ENCODE measurements around the gene EPHA5. TPM values are rescaled to one million over a fixed set of nuclear protein-coding genes. Genes with fewer than 3 reads are reported as not detected.

Gene EPHA5
- total RNA-seq, 1 donor from 2014 or later = 0.20 TPM

- H3K27ac ChIP-seq = no peak overlapping the region
- intact Hi-C loops (cut with DNase I) = no loop called here
- H3K9me3 ChIP-seq = no peaks in the 10 kb centered on the region
- DNase-seq = no peak
- TF ChIP-seq, protein P1, sequence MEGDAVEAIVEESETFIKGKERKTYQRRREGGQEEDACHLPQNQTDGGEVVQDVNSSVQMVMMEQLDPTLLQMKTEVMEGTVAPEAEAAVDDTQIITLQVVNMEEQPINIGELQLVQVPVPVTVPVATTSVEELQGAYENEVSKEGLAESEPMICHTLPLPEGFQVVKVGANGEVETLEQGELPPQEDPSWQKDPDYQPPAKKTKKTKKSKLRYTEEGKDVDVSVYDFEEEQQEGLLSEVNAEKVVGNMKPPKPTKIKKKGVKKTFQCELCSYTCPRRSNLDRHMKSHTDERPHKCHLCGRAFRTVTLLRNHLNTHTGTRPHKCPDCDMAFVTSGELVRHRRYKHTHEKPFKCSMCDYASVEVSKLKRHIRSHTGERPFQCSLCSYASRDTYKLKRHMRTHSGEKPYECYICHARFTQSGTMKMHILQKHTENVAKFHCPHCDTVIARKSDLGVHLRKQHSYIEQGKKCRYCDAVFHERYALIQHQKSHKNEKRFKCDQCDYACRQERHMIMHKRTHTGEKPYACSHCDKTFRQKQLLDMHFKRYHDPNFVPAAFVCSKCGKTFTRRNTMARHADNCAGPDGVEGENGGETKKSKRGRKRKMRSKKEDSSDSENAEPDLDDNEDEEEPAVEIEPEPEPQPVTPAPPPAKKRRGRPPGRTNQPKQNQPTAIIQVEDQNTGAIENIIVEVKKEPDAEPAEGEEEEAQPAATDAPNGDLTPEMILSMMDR (IDR thresholded peaks at IDR 0.05) = no peak
- no peak for ATAC-seq
- H3K4me1 ChIP-seq = no peaks in the 10 kb centered on the region
- no peaks in the 10 kb centered on the region for H3K27me3 ChIP-seq
- no peaks in the 10 kb centered on the region for H3K36me3 ChIP-seq
- H3K4me3 ChIP-seq = no peak overlapping the region
Measured at GRCh38 chr4:65521666-65522065, 148.6 kb downstream of the EPHA5 start.

- intact Hi-C loops (cut with DNase I) = no loop called here
- H3K27ac ChIP-seq = no peak overlapping the region
- TF ChIP-seq, protein P1 (IDR thresholded peaks at IDR 0.05) = no peak
- ATAC-seq = no peak
- H3K4me3 ChIP-seq = no peak overlapping the region
- H3K4me1 ChIP-seq = no peaks in the 10 kb centered on the region
- no peaks in the 10 kb centered on the region for H3K9me3 ChIP-seq
- no peaks in the 10 kb centered on the region for H3K36me3 ChIP-seq
- H3K27me3 ChIP-seq = no peaks in the 10 kb centered on the region
- DNase-seq = no peak
Measured at GRCh38 chr4:65515646-65516045, 154.6 kb downstream of the EPHA5 start.

GRCh38 chr4:65510976-65511375, 159.3 kb downstream of the EPHA5 start:
- no peak overlapping the region for H3K4me3 ChIP-seq
- no peak for ATAC-seq

GRCh38 chr4:65508168-65508567, 162.1 kb downstream of the EPHA5 start:
- Histone ChIP-seq H3K27ac (no peak overlapping the region), H3K4me1 (no peaks in the 10 kb centered on the region), H3K4me3 (no peak overlapping the region), H3K27me3 (no peaks in the 10 kb centered on the region), H3K36me3 (no peaks in the 10 kb centered on the region), H3K9me3 (no peaks in the 10 kb centered on the region)
- intact Hi-C loops (cut with DNase I) = no loop called here
- ATAC-seq (no peak), DNase-seq (no peak)
- TF ChIP-seq, protein P1 (IDR thresholded peaks at IDR 0.05) = no peak

More at GRCh38 chr4:65510976-65511375, 159.3 kb downstream of the EPHA5 start:
- Histone ChIP-seq H3K4me1 (no peaks in the 10 kb centered on the region), H3K27me3 (no peaks in the 10 kb centered on the region), H3K27ac (no peak overlapping the region), H3K9me3 (no peaks in the 10 kb centered on the region), H3K36me3 (no peaks in the 10 kb centered on the region)
- TF ChIP-seq, protein P1 (IDR thresholded peaks at IDR 0.05) = no peak
- intact Hi-C loops (cut with DNase I) = no loop called here
- DNase-seq = no peak

DNA sequence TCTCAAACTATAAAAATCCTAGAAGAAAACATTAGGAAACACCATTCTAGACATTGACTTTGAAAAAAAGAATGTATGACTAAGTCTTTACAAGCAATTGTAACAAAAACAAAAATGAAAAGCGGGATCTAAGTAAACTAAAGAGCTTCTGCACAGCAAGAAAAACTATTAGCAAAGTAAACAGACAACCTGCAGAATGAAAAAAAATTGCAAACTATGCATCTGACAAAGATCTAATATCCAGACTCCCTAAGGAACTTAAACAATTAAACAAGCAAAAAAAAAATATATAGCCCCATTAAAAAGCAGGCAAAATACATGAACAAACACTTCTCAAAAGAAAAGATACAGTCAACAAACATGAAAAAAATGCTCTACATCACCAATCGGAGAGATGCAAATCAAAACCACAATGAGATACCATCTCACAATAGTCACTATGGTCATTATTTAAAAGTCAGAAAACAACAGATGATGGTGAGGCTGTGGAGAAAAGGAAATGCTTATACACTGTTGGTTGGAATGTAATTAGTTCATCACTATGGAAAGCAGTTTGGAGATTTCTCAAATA, 168.1 kb downstream of the EPHA5 start:
- H3K9me3 ChIP-seq = no peaks in the 10 kb centered on the region
- DNase-seq (no peak), ATAC-seq (no peak)
- H3K4me3 ChIP-seq = no peak overlapping the region
- no peaks in the 10 kb centered on the region for H3K4me1 ChIP-seq
- intact Hi-C loops (cut with DNase I) = no loop called here
- no peaks in the 10 kb centered on the region for H3K36me3 ChIP-seq
- H3K27me3 ChIP-seq = no peaks in the 10 kb centered on the region
- H3K27ac ChIP-seq = no peak overlapping the region
- TF ChIP-seq, protein P1 (IDR thresholded peaks at IDR 0.05) = no peak

DNA sequence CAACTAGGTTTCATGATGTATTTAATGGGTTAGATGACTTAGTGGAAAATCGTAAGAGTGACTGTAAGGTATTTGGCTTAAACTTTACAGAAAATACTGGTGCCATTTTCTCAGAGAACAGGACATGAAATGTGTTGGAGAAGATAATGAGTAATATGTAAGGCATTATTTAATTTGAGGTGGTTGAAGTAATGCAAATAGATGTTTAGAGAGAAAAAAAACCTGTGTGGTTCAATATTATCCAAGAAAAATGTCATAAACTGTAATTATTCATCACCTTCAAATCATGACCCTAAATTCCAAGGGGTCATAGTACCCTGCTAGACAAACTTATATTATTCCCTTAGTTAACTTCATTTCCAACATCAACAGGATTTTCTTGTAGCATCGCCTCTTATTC, 171.7 kb downstream of the EPHA5 start:
- Histone ChIP-seq H3K27me3 (no peaks in the 10 kb centered on the region), H3K4me1 (no peaks in the 10 kb centered on the region), H3K27ac (no peak overlapping the region), H3K36me3 (no peaks in the 10 kb centered on the region), H3K4me3 (no peak overlapping the region), H3K9me3 (no peaks in the 10 kb centered on the region)
- TF ChIP-seq, protein P1 (IDR thresholded peaks at IDR 0.05) = no peak
- ATAC-seq = no peak
- intact Hi-C loops (cut with DNase I) = no loop called here
- no peak for DNase-seq

Measured in upper lobe of right lung (tissue), 1 donor.